GM23338 (cell line): ENCODE measurements around the gene ABO. TPM values are rescaled to one million over a fixed set of nuclear protein-coding genes. Genes with fewer than 3 reads are reported as not detected.

Experiments
- ATAC-seq: fragments of 200-7000 bp; cut with Tn5 transposase; 3 replicates; pipeline ENCODE4 v1.9.1; 2020
- DNase-seq: peaks from one replicate; pipeline ENCODE4 v3.0.0-alpha.2; 2015; ENCODE audit warnings: low spot score
- H2AFZ ChIP-seq: fragments of 200-600 bp; sonication (generic); 2 replicates; pipeline ENCODE4 v1.8.0; 2016; ENCODE audit warnings: antibody characterized with exemption, mild to moderate bottlenecking, moderate library complexity
- H3F3A ChIP-seq: fragments of 200-600 bp; sonication (generic); replicated peaks from 2 replicates; pipeline ENCODE4 v1.8.0; 2017; ENCODE audit warnings: antibody characterized with exemption, mixed run types, low read depth
- H3K27ac ChIP-seq: fragments of 200-600 bp; sonication (generic); 2 replicates; pipeline ENCODE4 v1.6.1; 2016; ENCODE audit warnings: low read depth
- H3K27me3 ChIP-seq: fragments of 200-600 bp; sonication (generic); 2 replicates; pipeline ENCODE4 v1.8.0; 2016; ENCODE audit warnings: mild to moderate bottlenecking, mixed run types, moderate library complexity; ENCODE audit not compliant: insufficient read depth
- H3K36me3 ChIP-seq: fragments of 200-600 bp; sonication (generic); 2 replicates; pipeline ENCODE4 v1.8.0; 2016; ENCODE audit warnings: mild to moderate bottlenecking; ENCODE audit not compliant: insufficient read depth
- H3K4me1 ChIP-seq: fragments of 200-600 bp; sonication (generic); 2 replicates; pipeline ENCODE4 v1.8.0; 2016; ENCODE audit warnings: mild to moderate bottlenecking, moderate library complexity; ENCODE audit not compliant: insufficient read depth
- H3K4me2 ChIP-seq: fragments of 200-600 bp; sonication (generic); 2 replicates; pipeline ENCODE4 v1.7.1; 2017; ENCODE audit warnings: mixed run types
- H3K4me3 ChIP-seq: fragments of 200-600 bp; sonication (generic); 2 replicates; pipeline ENCODE4 v1.6.1; 2016; ENCODE audit warnings: mixed run types
- H3K79me2 ChIP-seq: fragments of 200-600 bp; sonication (generic); replicated peaks from 2 replicates; pipeline ENCODE4 v1.8.0; 2017; ENCODE audit warnings: mild to moderate bottlenecking; ENCODE audit not compliant: insufficient read depth
- H3K9me2 ChIP-seq: fragments of 200-600 bp; sonication (generic); 2 replicates; pipeline ENCODE4 v1.8.0; 2017; ENCODE audit not compliant: insufficient read depth
- H4K20me1 ChIP-seq: fragments of 200-600 bp; sonication (generic); replicated peaks from 2 replicates; pipeline ENCODE4 v1.8.0; 2017; ENCODE audit warnings: mild to moderate bottlenecking; ENCODE audit not compliant: insufficient read depth
- H3K27ac Mint-ChIP-seq: 2 replicates; pipeline ENCODE4 v1.8.0; 2020; ENCODE audit warnings: inconsistent platforms, mild to moderate bottlenecking, moderate library complexity, mixed read lengths
- H3K27me3 Mint-ChIP-seq: 3 replicates; pipeline ENCODE4 v1.8.0; 2022; ENCODE audit warnings: low read depth, mild to moderate bottlenecking, moderate library complexity, mixed read lengths, inconsistent platforms; ENCODE audit not compliant: insufficient read depth, poor library complexity
- H3K36me3 Mint-ChIP-seq: 3 replicates; pipeline ENCODE4 v1.8.0; 2021; ENCODE audit warnings: low read depth, mild to moderate bottlenecking, inconsistent platforms, moderate library complexity, mixed read lengths
- H3K4me1 Mint-ChIP-seq: 3 replicates; pipeline ENCODE4 v1.8.0; 2020; ENCODE audit warnings: mild to moderate bottlenecking, inconsistent platforms, mixed read lengths
- H3K4me3 Mint-ChIP-seq: 3 replicates; pipeline ENCODE4 v1.8.0; 2021; ENCODE audit warnings: moderate library complexity, mild to moderate bottlenecking, inconsistent platforms, mixed read lengths
- H3K9me3 Mint-ChIP-seq: 3 replicates; pipeline ENCODE4 v1.8.0; 2020; ENCODE audit warnings: moderate library complexity, mild to moderate bottlenecking, inconsistent platforms, mixed read lengths
- CTCF ChIP-seq, 2 experiments: fragments of 200-600 bp in 1 of 2; sonication (generic) in 1 of 2; conservative IDR thresholded peaks; 2 replicates each; pipeline versions ENCODE4 v1.5.1 to v1.6.1; 2016 to 2017; ENCODE audit warnings: antibody characterized with exemption in 2 of 2, low read depth in 2 of 2, mild to moderate bottlenecking in 2 of 2, moderate library complexity in 1 of 2
- ETS1 ChIP-seq: IDR thresholded peaks from 2 replicates; pipeline ENCODE4 v1.6.1; 2016; ENCODE audit warnings: antibody characterized with exemption
- JUNB ChIP-seq: IDR thresholded peaks from one replicate; pipeline ENCODE4 v1.6.1; 2016; ENCODE audit warnings: antibody characterized with exemption; ENCODE audit not compliant: unreplicated experiment
- NANOG ChIP-seq: IDR thresholded peaks from 2 replicates; pipeline ENCODE4 v1.6.1; 2016; ENCODE audit warnings: antibody characterized with exemption, borderline replicate concordance
- POLR2AphosphoS5 ChIP-seq: IDR thresholded peaks from 2 replicates; pipeline ENCODE4 v1.6.1; 2016; ENCODE audit warnings: antibody characterized with exemption, low read depth
- STAT1 ChIP-seq: IDR thresholded peaks from one replicate; pipeline ENCODE4 v1.6.1; 2016; ENCODE audit warnings: antibody characterized with exemption; ENCODE audit not compliant: unreplicated experiment
- ZNF462 ChIP-seq: fragments of 250-450 bp; sonication (Bioruptor Pico); IDR thresholded peaks from 2 replicates; pipeline ENCODE4 v1.5.0; 2020; ENCODE audit warnings: mild to moderate bottlenecking, moderate library complexity
- polyA plus RNA-seq: library from polyadenylated mRNA; unstranded; fragments of >200 nt; fragmentation: Nextera tagmentation; extraction: Ambion mirVana; gene quantifications from 2 replicates; pipeline ENCODE4 v1.2.1, GENCODE V29; 2016
- total RNA-seq: library from RNA; depleted of rRNA; stranded (reverse); fragments of >200 nt; shearing (Covaris generic); gene quantifications from 2 replicates; pipeline ENCODE4 v1.2.3, GENCODE V29; 2014

ABO gene
- total and polyA plus RNA-seq, 2 experiments from 2014 or later, result 0.28 to 0.34 TPM

- TF ChIP-seq ZNF462 (CRISPR knock-in tag), result no peak
- TF ChIP-seq NANOG, result no peak
- TF ChIP-seq JUNB, result no peak
- TF ChIP-seq ETS1, result no peak
- no peak for TF ChIP-seq STAT1
Observed at GRCh38 chr9:133264235-133264764, 10.7 kb downstream of the ABO start (continued).

GRCh38 chr9:133263557-133263956, 11.4 kb downstream of the ABO start:
- Histone ChIP-seq H4K20me1 (no peaks in the 10 kb centered on the region), H2AFZ (no peak overlapping the region), H3K4me2 (no peak overlapping the region), H3K36me3 (no peaks in the 10 kb centered on the region), H3F3A (no peaks in the 10 kb centered on the region), H3K4me3 (no peak overlapping the region), H3K79me2 (no peaks in the 10 kb centered on the region), H3K27ac (no peak overlapping the region), H3K4me1 (no peaks in the 10 kb centered on the region), H3K9me2 (no peaks in the 10 kb centered on the region), H3K27me3 (no peaks in the 10 kb centered on the region)
- DNase-seq, result no peak
- Mint-ChIP-seq H3K27me3 (peaks cover 2% of the 10 kb centered on the region), H3K4me3 (no peak overlapping the region), H3K36me3 (no peaks in the 10 kb centered on the region), H3K9me3 (no peaks in the 10 kb centered on the region), H3K4me1 (no peaks in the 10 kb centered on the region), H3K27ac (no peak overlapping the region)
- ATAC-seq, result no peak
- TF ChIP-seq POLR2AphosphoS5 (no peak), JUNB (no peak), STAT1 (no peak), CTCF (conservative IDR thresholded peaks at IDR 0.05; ENCODE audit: low read depth in 2 of 2) (no peak)
